Progenitor cell of endocrine pancreas (in vitro differentiated cells): Measurements from ENCODE around the gene PTBP3. TPM values are rescaled to one million over a fixed set of nuclear protein-coding genes. Genes with fewer than 3 reads are reported as not detected.

Experiments
- DNase-seq: peaks from one replicate; pipeline ENCODE4 v3.0.0; 2021; ENCODE audit warnings: low spot score; ENCODE audit not compliant: unreplicated experiment
- H3K27ac Mint-ChIP-seq: 2 replicates; pipeline ENCODE4 v1.8.0; 2021; ENCODE audit warnings: mild to moderate bottlenecking, moderate library complexity, mixed read lengths
- H3K27me3 Mint-ChIP-seq: 2 replicates; pipeline ENCODE4 v1.8.0; 2021; ENCODE audit warnings: mixed read lengths
- H3K36me3 Mint-ChIP-seq: 2 replicates; pipeline ENCODE4 v1.8.0; 2022; ENCODE audit warnings: mixed read lengths; ENCODE audit not compliant: insufficient read depth
- H3K4me1 Mint-ChIP-seq: 2 replicates; pipeline ENCODE4 v1.8.0; 2021; ENCODE audit warnings: low read depth, mixed read lengths
- H3K4me3 Mint-ChIP-seq: 2 replicates; pipeline ENCODE4 v1.8.0; 2021; ENCODE audit warnings: low read depth, mild to moderate bottlenecking, moderate library complexity, mixed read lengths
- H3K9me3 Mint-ChIP-seq: 2 replicates; pipeline ENCODE4 v1.8.0; 2021; ENCODE audit warnings: low read depth, mixed read lengths
- CTCF ChIP-seq: fragments of 200-600 bp; sonication (generic); IDR thresholded peaks from one replicate; pipeline ENCODE4 v1.5.0; 2021; ENCODE audit warnings: antibody characterized with exemption, mild to moderate bottlenecking; ENCODE audit not compliant: unreplicated experiment
- total RNA-seq: library from RNA; stranded (reverse); gene quantifications from 2 replicates; pipeline ENCODE4 v1.2.1, GENCODE V29; 2021

PTBP3 gene
- total RNA-seq, 1 donor from 2014 or later: 67.1 TPM

GRCh38 chr9:112239708-112240107 lies 93.7 kb downstream of the PTBP3 start:
- peak overlapping the region; percentile 26 for H3K27ac Mint-ChIP-seq
- no peak for DNase-seq
- H3K27me3 Mint-ChIP-seq: no peaks in the 10 kb centered on the region
- peaks cover 5% of the 10 kb centered on the region for H3K36me3 Mint-ChIP-seq
- no peak for TF ChIP-seq CTCF
- no peak overlapping the region for H3K4me3 Mint-ChIP-seq
- H3K9me3 Mint-ChIP-seq: no peaks in the 10 kb centered on the region
- no peaks in the 10 kb centered on the region for H3K4me1 Mint-ChIP-seq

GRCh38 chr9:112239284-112239683 lies 94.1 kb downstream of the PTBP3 start:
- peak overlapping the region; percentile 26 for H3K27ac Mint-ChIP-seq
- TF ChIP-seq CTCF: no peak
- no peak overlapping the region for H3K4me3 Mint-ChIP-seq
- no peaks in the 10 kb centered on the region for H3K9me3 Mint-ChIP-seq
- DNase-seq: no peak
- H3K27me3 Mint-ChIP-seq: no peaks in the 10 kb centered on the region
- no peaks in the 10 kb centered on the region for H3K4me1 Mint-ChIP-seq
- peaks cover 5% of the 10 kb centered on the region for H3K36me3 Mint-ChIP-seq

- TF ChIP-seq CTCF: no peak
- no peak for DNase-seq
- H3K27ac Mint-ChIP-seq: no peak overlapping the region
- no peak overlapping the region for H3K4me3 Mint-ChIP-seq
- H3K36me3 Mint-ChIP-seq: peaks cover 5% of the 10 kb centered on the region
- no peaks in the 10 kb centered on the region for H3K9me3 Mint-ChIP-seq
- H3K27me3 Mint-ChIP-seq: no peaks in the 10 kb centered on the region
- peaks cover 6% of the 10 kb centered on the region for H3K4me1 Mint-ChIP-seq
These were observed 98.6 kb downstream of the PTBP3 start for GRCh38 chr9:112234779-112235178.

GRCh38 chr9:112233769-112234168 lies 99.7 kb downstream of the PTBP3 start:
- no peak for TF ChIP-seq CTCF
- Mint-ChIP-seq H3K27me3 (no peaks in the 10 kb centered on the region), H3K36me3 (peaks cover 5% of the 10 kb centered on the region), H3K27ac (no peak overlapping the region), H3K9me3 (no peaks in the 10 kb centered on the region), H3K4me3 (no peak overlapping the region), H3K4me1 (peaks cover 6% of the 10 kb centered on the region)
- DNase-seq: no peak

- H3K4me3 Mint-ChIP-seq: no peak overlapping the region
- peaks cover 6% of the 10 kb centered on the region for H3K4me1 Mint-ChIP-seq
- no peaks in the 10 kb centered on the region for H3K9me3 Mint-ChIP-seq
- H3K27ac Mint-ChIP-seq: no peak overlapping the region
- DNase-seq: no peak
- no peaks in the 10 kb centered on the region for H3K27me3 Mint-ChIP-seq
- H3K36me3 Mint-ChIP-seq: peaks cover 9% of the 10 kb centered on the region
- no peak for TF ChIP-seq CTCF
These were observed 101.2 kb downstream of the PTBP3 start for GRCh38 chr9:112232233-112232632.

GRCh38 chr9:112226091-112226490 lies 107.3 kb downstream of the PTBP3 start:
- no peak for DNase-seq
- Mint-ChIP-seq H3K27ac (no peak overlapping the region), H3K27me3 (no peaks in the 10 kb centered on the region), H3K4me1 (no peaks in the 10 kb centered on the region), H3K4me3 (no peak overlapping the region), H3K36me3 (peaks cover 20% of the 10 kb centered on the region), H3K9me3 (no peaks in the 10 kb centered on the region)
- no peak for TF ChIP-seq CTCF
